ENCODE data around the gene RNU2-63P. TPM values are rescaled to one million over a fixed set of nuclear protein-coding genes. Genes with fewer than 3 reads are reported as not detected.
"Not testable (repeated sequence)": the region's sequence is repeated elsewhere in the genome, so short reads cannot be mapped to it uniquely, and the experiment has no call there.

RNU2-63P gene
- polyA plus RNA-seq, 10 donors = not detected

DNA sequence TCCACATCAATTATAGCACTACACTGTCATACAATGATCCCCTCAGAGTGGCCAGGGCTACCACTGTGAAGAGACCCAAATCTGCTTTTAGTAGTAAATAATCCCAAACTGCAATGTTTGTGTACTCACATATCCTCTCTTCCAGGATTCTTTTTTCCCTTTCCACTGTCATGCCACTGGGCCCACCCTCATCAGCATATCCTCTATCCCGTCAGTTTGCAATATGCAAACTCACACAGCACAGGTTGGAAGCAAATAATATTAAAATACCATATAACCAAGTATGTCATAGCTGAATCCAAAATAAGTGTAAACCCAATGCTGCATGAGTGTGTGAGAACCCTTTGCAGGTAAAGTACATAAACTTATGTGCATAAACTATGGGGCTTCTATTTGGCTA is 28.9 kb downstream of the RNU2-63P start:
- DNase-seq = not testable (repeated sequence)

DNA sequence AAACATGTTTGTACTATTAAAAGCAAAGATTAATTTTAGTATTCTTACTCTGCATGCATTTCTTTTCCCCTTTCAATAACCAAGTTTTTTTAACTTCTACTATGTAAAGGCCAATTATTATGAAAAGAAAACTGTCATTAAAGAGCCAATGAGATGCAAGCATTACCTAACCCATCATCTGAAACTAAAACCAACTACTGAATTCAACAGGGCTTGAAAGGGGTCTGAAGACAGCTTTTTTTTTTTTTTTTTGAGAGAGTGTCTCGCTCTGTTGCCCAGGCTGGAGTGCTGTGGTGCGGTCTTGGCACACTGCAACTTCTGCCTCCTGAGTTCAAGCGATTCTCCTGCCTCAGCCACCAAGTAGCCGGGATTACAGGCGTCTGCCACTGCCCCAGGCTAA is 30.4 kb downstream of the RNU2-63P start:
- not testable (repeated sequence) for DNase-seq

GRCh38 chr2:87981182-87981581 is 35.2 kb downstream of the RNU2-63P start:
- not testable (repeated sequence) for DNase-seq

- DNase-seq = not testable (repeated sequence)
These were observed 44.0 kb downstream of the RNU2-63P start for GRCh38 chr2:87972385-87972784.

Other genes with a start within 250 kb of the RNU2-63P start
- gene RGPD2, start 190.8 kb downstream of the RNU2-63P start, polyA plus RNA-seq (ENCODE audit: insufficient read length in 10 of 10) = 1 to 10 TPM in 6 of 10 donors, under 1 TPM in 3, not detected in 1; 0.24 to 3.9 (median 1.7) TPM
- gene KRCC1, start 39.2 kb upstream of the RNU2-63P start, polyA plus RNA-seq (ENCODE audit: insufficient read length in 10 of 10) = 10 to 100 TPM; 31.7 to 43.7 (median 36.4) TPM
- gene SMYD1, start 51.3 kb upstream of the RNU2-63P start, polyA plus RNA-seq (ENCODE audit: insufficient read length in 10 of 10) = 100 to 1,000 TPM; 158 to 375 (median 294) TPM
- gene FABP1, start 111.5 kb upstream of the RNU2-63P start, polyA plus RNA-seq (ENCODE audit: insufficient read length in 10 of 10) = 1 to 10 TPM in 2 of 10 donors, under 1 TPM in 6, not detected in 2; 0.21 to 3.3 (median 0.40) TPM
- gene THNSL2, start 153.8 kb upstream of the RNU2-63P start, polyA plus RNA-seq (ENCODE audit: insufficient read length in 10 of 10) = 10 to 100 TPM in 8 of 10 donors, 1 to 10 TPM in 2; 6.7 to 36.2 (median 18.3) TPM

Measured in muscle of back (tissue), 11 donors.